Subcutaneous adipose tissue (tissue), 4 donors: Measurements from ENCODE around the gene FRMPD2. TPM values are rescaled to one million over a fixed set of nuclear protein-coding genes. Genes with fewer than 3 reads are reported as not detected.

Source experiments
- CTCF ChIP-seq: fragments of 450-650 bp; IDR thresholded peaks from one replicate; pipeline ENCODE4 v1.5.1; 2016; ENCODE audit warnings: low read depth, mild to moderate bottlenecking, control low read depth, antibody characterized with exemption, moderate library complexity
- total RNA-seq, 4 donors: library from RNA; depleted of rRNA; stranded (reverse); fragments of >200 nt; gene quantifications; one replicate each; pipeline ENCODE4 v1.1.0, GENCODE V29; 2016

The FRMPD2 gene
- total RNA-seq, 4 donors from 2014 or later, result not detected

- no peak for TF ChIP-seq CTCF
Observed at GRCh38 chr10:48288661-48289060, 14.2 kb upstream of the FRMPD2 start.

DNA sequence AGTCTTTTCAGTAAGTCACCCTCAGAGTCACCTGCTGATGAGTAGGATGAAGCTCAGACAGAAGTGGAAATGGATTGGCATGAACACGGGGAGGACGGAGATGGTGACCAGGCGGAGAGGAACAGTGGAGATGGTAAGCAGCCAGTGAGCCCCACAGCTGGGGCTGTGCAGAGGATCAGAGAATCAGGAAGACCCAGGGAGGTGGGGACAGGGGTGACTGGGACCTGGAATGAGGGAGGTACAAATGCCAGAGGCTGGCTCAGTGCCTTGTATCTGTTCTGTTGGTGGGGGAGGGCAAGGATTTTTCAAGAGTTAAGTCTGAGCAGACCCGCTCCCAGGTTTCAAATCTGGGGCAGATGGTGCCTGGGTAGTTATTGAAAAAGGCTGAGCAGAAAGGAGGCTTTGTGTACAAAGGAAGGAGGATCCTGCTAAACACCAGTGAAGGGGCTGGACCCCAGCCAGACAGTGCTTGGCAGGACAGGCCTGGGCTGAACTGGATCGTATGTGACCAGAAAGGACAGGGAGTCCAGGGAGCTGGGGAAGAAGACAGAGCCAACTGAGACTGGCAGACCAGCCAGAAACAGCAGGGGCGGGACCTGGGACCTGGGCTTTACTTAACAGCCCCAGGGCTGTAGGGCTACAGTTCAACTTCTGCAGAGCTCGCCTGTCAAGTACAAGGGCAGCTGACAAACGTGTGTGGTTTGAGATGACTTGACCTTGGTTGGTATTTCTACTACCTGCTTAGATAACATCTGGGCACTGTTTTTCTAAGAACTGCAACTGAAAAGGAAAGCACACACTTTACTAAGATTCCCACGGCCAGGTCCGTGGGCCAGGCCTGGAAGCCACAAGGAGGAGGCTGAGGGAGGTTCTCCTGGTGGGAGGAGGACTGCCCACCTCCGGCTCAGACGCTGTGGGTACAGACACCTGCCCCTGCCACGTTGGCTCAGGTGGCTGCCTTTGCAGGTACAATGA lies 13.2 kb upstream of the FRMPD2 start:
- TF ChIP-seq CTCF, result no peak

- TF ChIP-seq CTCF, result no peak
Observed at GRCh38 chr10:48286356-48286755, 11.9 kb upstream of the FRMPD2 start.

DNA sequence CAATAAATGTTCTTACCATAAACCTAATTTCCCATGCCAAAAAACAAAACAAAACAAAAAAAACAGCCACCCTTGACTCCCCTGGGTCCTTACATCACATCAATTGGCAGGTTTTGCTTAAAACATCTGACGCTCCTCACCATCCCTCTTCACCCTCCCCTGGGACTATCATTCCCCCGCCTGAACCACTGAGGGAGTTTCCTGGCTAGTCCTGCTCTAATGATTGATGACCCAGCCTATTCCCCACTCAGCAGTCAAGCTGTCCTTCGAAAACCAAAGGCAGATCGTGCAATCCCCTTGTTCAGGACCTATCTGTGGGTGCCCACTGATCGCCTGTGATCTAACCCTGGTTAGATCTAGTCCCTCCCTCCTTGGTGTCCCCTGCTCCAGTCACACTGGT lies 11.2 kb upstream of the FRMPD2 start:
- TF ChIP-seq CTCF, result no peak

DNA sequence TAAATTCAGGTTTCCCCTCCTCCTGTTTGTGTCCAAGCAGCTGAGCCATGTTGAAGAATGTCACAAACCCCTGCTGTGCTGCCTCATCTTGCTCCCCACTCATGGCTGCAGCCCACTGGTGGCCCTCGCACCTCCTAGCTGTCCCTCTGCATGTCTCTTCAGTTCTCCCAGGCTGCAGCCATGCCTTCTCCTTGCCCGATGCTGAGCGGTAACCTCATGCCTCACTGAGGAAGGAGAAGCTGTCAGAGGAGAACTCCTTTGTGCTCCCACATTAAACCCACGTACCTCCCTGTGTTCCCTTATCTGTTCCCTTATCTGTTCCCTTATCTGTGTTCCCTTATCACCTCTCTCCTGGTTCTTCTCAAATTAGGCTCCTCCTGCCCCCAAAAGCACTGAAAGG lies 10.3 kb upstream of the FRMPD2 start:
- no peak for TF ChIP-seq CTCF

DNA sequence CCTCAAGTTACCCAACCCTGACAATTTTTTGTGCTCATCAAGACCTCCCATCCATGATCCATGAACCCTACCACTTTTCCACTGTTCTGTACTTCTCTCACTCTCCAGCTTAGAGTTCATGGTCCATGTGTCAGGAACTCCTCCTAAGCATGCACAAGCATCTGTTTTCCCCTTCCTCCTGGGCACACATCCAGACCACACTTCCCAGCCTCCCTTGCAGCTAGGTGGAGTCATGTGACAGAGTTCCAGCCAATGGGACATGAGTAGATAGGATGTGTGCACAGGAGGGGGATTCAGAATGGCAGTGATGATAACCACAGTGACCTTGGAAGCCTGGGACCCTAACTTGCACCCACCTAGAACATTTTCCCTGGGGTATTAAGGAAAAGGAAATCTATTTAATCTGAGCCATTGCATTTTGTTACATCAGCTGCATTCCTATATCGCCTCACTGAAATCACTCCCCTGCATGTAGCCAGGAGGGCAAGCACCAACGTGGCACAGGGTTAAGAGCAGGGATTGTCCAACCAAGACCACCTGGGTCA lies 9.6 kb upstream of the FRMPD2 start:
- no peak for TF ChIP-seq CTCF

DNA sequence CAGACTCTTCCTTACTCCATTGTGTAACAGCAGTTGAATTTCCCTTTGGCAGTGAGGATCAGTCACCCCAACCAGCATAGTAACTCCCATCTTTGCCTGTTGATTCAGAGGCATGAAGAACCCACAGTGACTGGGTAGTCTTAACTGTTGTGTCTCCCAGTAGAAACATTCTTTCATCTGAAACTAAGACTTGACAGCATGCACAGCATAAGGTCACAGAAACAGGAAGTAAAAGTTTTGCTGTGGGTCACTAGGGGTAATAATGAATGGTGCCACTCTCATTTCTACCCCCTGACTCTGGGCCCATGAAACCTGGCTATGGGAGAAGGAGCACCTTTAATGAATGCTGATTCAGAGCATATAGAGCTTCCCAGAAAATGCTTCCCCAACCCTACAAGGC lies 8.3 kb upstream of the FRMPD2 start:
- no peak for TF ChIP-seq CTCF
